Stimulated activated CD8-positive, alpha-beta memory T cell treated with anti-CD3 and anti-CD28 coated beads, Interleukin-12 subunit alpha, Interleukin-12 subunit beta, amount 100 ng/mL, for 1 hour (primary cell): ENCODE data around the gene HBA2.
"Not testable (repeated sequence)": the region's sequence is repeated elsewhere in the genome, so short reads cannot be mapped to it uniquely, and the experiment has no call there.

Experiments used
- DNase-seq: peaks from one replicate; pipeline ENCODE4 v3.0.0-alpha.2; 2020; ENCODE audit warnings: low read depth

The HBA2 gene

GRCh38 chr16:155031-155398 lies 17.7 kb upstream of the HBA2 start:
- DNase-seq: no peak

DNA sequence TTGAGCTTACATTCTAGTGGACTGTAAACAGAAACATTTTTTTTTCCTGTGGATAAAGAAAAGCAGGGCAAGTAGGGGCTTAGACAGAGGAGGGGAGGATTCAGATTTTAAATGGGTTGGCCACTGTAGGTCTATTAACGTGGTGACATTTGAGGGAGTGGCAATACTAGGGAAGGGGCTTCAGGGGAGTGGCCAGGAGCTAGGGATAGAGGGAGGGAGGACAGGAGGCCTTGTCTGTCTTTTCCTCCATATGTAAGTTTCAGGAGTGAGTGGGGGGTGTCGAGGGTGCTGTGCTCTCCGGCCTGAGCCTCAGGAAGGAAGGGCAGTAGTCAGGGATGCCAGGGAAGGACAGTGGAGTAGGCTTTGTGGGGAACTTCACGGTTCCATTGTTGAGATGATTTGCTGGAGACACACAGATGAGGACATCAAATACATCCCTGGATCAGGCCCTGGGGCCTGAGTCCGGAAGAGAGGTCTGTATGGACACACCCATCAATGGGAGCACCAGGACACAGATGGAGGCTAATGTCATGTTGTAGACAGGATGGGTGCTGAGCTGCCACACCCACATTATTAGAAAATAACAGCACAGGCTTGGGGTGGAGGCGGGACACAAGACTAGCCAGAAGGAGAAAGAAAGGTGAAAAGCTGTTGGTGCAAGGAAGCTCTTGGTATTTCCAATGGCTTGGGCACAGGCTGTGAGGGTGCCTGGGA lies 13.4 kb upstream of the HBA2 start:
- DNase-seq: no peak

GRCh38 chr16:160242-160641 lies 12.4 kb upstream of the HBA2 start:
- DNase-seq: not testable (repeated sequence)

DNA sequence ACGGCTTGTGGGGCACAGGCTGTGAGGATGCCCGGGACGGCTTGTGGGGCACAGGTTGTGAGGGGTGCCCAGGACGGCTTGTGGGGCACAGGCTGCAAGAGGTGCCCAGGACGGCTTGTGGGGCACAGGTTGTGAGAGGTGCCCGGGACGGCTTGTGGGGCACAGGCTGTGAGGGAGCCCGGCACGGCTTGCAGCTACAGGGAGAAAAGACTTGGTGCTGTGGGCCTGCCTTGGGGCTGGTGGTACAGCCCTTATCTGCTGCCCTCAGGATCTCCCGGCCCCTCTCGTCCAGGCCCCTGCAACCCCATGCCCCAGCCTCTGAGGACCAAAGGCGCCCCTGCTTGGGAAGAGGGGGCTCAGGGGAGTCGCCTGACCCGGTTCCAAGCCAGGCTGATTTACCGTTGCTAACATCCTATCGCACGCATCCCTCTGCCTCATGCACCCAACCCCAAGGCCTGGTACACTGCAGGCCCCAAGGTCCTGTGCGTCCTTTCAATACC lies 11.9 kb upstream of the HBA2 start:
- no peak for DNase-seq

DNA sequence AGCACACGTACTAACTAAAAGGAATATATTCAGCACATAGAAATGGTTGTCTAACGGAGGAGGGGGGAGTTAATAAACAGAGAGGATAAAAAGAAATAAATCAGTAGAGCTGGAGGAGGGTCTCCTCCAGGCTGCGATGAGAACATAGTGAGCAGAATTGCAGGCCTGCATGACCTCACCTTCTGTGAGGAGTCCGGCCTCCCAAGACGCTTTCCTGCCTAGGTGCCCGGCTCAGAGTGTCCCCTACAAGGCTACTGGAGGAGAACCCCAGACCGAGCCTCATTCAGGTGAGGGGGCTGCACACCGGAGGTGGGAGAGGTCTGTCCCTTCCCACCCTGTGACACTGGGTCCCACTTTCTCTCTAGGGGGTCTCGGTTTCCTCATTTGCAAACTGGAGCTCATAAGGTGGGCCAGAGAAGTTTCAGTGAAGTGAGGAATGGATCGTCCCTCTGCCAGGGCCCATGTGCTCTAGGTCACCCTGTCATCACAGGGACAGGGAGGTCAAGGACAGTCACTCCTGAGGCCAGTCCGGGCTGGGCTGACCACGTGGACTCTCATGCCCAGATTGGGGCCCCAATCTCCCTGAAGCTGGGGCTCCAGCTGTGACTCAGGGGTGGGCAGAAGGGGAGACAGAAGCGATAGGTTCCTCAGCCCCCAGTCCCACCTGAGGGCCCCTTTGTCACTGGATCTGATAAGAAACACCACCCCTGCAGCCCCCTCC lies 10.2 kb upstream of the HBA2 start:
- no peak for DNase-seq

DNA sequence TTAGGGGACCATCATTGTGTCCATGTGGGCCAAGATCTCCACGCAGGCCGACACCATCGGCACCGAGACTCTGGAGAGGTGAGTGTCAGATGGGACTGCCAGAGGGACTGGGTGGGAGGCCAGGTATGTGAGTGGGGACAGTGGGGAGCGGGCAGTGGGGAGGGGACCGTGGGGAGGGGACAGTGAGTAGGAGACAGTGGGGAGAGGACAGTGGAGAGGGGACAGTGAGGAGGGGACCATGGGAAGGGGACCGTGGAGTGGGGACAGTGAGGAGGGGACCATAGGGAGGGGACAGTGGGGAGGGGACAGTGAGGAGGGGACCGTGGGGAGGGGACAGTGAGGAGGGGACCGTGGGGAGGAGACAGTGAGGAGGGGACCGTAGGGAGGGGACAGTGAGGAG lies 9.5 kb upstream of the HBA2 start:
- DNase-seq: not testable (repeated sequence)

DNA sequence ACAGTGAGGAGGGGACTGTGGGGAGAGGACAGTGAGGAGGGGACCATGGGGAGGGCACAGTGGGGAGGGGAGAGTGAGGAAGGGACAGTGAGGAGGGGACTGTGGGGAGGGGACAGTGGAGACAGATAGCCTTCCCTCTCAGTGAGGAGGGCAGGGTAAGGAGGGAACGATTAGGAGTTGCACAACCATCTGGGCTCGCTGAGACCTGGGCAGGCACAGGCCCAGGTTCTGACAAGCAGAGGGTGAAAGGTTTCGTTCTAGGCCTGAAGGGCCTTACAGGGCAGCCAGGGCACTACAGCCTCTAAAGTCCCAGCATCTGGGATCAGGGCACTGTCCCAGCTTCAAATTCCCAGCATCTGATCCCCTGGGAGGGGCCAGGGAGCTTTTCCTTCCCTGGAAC lies 9.0 kb upstream of the HBA2 start:
- not testable (repeated sequence) for DNase-seq

DNA sequence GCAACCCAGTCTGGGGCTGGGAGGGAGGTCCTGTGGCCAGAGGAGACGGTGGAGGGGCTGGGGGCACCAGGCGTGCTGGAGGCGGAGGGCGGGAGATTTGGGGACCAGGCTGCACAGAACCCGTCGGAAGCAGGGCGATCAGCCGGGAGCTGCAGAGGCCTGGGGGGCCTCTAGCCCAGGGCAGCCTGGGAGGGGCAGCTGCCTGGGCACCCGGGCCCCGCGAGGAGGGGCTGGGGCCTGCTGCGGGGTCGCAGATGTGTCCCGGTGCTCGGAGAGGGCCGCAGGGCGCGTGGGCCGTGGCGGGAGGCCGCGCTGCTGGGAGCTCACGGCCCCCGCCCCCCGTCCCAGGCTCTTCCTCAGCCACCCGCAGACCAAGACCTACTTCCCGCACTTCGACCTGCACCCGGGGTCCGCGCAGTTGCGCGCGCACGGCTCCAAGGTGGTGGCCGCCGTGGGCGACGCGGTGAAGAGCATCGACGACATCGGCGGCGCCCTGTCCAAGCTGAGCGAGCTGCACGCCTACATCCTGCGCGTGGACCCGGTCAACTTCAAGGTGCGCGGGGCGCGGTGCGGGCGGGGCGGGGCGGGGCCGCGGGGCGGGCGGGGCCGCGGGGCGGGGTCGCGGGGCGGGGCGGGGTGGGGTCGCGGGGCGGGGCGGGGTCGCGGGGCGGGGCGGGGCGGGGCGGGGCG lies 8.4 kb upstream of the HBA2 start:
- not testable (repeated sequence) for DNase-seq

GRCh38 chr16:164827-165538 lies 7.7 kb upstream of the HBA2 start:
- no peak for DNase-seq

DNA sequence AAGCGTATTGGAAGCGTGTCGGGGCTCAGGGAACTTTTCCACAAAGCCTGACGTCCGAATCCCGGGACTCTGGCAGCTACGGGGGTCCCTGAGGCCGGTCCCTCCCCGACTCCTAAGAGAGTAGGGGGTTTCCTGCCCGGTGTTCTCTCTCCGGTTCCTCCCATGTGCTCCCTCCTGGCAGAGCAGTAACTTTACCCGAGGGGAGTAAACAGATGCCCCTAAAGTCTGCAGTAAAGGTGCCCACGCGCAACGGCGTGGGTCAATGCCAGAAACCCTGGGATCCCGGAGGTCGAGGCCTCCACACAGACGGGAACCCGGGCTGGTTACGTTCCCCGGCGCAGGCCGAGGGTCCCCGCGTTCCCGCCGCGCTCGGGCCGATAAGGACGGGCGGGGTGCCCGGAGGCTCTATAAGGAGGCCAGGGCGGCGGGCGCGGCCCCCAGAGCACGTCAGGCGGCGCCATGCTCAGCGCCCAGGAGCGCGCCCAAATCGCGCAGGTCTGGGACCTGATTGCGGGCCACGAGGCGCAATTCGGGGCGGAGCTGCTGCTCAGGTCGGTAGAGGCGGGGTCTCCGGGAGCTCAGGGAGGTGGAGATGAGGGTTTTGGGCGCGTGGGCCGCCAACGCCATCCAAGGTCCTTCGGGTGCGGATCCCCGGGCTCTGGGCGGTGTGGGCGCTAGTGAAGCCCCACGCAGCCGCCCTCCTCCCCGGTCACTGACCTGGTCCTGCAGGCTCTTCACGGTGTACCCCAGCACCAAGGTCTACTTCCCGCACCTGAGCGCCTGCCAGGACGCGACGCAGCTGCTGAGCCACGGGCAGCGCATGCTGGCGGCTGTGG lies 6.9 kb upstream of the HBA2 start, which contains the start of gene HBM:
TSS of gene HBM (plus strand) at position 440 of the 836 bp plus-strand sequence. CDS start at position 460, 20 bp downstream.
- DNase-seq: no peak

- DNase-seq: no peak
Measured at GRCh38 chr16:166375-167121, 6.1 kb upstream of the HBA2 start.

- DNase-seq: no peak
Measured at GRCh38 chr16:167122-167690, 5.5 kb upstream of the HBA2 start.

- no peak for DNase-seq
Measured at GRCh38 chr16:168424-168823, 4.3 kb upstream of the HBA2 start.

DNA sequence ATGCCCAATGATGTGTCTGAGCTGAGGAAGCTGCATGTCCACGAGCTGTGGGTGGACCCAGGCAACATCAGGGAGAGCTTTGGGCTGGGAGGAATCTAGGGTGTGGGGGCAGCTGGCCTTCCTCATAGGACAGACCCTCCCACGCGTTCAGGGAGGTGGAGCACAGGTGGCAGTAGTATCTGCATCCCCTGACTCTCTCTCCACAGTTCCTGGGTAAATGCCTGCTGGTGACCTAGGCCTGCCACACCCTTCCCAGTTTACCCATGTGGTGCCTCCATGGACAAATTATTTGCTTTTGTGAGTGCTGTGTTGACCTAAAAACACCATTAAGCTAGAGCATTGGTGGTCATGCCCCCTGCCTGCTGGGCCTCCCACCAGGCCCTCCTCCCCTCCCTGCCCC lies 3.7 kb upstream of the HBA2 start:
- DNase-seq: no peak

DNA sequence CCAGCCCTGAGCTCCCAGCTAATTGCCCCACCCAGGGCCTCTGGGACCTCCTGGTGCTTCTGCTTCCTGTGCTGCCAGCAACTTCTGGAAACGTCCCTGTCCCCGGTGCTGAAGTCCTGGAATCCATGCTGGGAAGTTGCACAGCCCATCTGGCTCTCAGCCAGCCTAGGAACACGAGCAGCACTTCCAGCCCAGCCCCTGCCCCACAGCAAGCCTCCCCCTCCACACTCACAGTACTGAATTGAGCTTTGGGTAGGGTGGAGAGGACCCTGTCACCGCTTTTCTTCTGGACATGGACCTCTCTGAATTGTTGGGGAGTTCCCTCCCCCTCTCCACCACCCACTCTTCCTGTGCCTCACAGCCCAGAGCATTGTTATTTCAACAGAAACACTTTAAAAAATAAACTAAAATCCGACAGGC lies 2.6 kb upstream of the HBA2 start:
- DNase-seq: not testable (repeated sequence)

- DNase-seq: no peak
Measured at GRCh38 chr16:170788-171187, 1.9 kb upstream of the HBA2 start.

GRCh38 chr16:173211-173854 lies 657 bp downstream of the HBA2 start:
- DNase-seq: not testable (repeated sequence)

DNA sequence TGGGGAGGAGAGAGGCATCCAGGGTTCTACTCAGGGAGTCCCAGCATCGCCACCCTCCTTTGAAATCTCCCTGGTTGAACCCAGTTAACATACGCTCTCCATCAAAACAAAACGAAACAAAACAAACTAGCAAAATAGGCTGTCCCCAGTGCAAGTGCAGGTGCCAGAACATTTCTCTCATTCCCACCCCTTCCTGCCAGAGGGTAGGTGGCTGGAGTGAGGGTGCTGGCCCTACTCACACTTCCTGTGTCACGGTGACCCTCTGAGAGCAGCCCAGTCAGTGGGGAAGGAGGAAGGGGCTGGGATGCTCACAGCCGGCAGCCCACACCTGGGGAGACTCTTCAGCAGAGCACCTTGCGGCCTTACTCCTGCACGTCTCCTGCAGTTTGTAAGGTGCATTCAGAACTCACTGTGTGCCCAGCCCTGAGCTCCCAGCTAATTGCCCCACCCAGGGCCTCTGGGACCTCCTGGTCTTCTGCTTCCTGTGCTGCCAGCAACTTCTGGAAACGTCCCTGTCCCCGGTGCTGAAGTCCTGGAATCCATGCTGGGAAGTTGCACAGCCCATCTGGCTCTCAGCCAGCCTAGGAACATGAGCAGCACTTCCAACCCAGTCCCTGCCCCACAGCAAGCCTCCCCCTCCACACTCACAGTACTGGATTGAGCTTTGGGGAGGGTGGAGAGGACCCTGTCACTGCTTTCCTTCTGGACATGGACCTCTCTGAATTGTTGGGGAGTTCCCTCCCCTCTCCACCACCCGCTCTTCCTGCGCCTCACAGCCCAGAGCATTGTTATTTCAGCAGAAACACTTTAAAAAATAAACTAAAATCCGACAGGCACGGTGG lies 1.5 kb downstream of the HBA2 start:
- not testable (repeated sequence) for DNase-seq
